Kidney capillary endothelial cell (primary cell): ENCODE results near the gene CHFR.
"Not testable (repeated sequence)": the region's sequence is repeated elsewhere in the genome, so short reads cannot be mapped to it uniquely, and the experiment has no call there.

Experiments used
- DNase-seq: peaks from one replicate; pipeline ENCODE4 v3.0.0-alpha.2; 2018; ENCODE audit warnings: low spot score

Gene CHFR, protein sequence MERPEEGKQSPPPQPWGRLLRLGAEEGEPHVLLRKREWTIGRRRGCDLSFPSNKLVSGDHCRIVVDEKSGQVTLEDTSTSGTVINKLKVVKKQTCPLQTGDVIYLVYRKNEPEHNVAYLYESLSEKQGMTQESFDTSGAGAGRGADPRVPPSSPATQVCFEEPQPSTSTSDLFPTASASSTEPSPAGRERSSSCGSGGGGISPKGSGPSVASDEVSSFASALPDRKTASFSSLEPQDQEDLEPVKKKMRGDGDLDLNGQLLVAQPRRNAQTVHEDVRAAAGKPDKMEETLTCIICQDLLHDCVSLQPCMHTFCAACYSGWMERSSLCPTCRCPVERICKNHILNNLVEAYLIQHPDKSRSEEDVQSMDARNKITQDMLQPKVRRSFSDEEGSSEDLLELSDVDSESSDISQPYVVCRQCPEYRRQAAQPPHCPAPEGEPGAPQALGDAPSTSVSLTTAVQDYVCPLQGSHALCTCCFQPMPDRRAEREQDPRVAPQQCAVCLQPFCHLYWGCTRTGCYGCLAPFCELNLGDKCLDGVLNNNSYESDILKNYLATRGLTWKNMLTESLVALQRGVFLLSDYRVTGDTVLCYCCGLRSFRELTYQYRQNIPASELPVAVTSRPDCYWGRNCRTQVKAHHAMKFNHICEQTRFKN

GRCh38 chr12:132887513-132888351, at the start of gene CHFR:
CHFR (minus strand) TSS chr12:132887605; CDS start chr12:132887328, 277 bp downstream.
- peak; percentile 95 for DNase-seq

- not testable (repeated sequence) for DNase-seq
Measured at GRCh38 chr12:132936921-132937320, 49.5 kb upstream of the CHFR start.

- DNase-seq: no peak
Measured at GRCh38 chr12:132936163-132936562, 48.8 kb upstream of the CHFR start.

DNA sequence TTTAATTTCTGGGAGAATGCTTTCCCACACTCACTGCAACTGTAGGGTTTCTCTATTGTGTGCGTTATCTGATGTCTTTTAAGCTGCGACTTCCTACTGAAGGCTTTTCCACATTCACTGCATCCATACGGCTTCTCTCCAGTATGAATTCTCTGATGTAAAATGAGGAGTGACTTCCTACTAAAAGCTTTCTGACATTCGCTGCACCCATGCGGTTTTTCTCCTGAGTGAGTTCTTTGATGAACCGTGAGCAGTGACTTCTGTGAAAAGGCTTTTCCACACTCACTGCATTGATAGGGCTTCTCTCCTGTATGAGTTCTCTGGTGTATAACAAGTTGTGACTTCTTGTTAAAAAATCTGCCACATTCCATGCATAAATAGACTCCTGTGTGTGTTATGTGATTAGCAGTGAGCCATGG, 39.0 kb upstream of the CHFR start:
- no peak for DNase-seq

GRCh38 chr12:132925597-132926414, 38.4 kb upstream of the CHFR start:
- DNase-seq: no peak

GRCh38 chr12:132924356-132924755, 37.0 kb upstream of the CHFR start:
- no peak for DNase-seq

DNA sequence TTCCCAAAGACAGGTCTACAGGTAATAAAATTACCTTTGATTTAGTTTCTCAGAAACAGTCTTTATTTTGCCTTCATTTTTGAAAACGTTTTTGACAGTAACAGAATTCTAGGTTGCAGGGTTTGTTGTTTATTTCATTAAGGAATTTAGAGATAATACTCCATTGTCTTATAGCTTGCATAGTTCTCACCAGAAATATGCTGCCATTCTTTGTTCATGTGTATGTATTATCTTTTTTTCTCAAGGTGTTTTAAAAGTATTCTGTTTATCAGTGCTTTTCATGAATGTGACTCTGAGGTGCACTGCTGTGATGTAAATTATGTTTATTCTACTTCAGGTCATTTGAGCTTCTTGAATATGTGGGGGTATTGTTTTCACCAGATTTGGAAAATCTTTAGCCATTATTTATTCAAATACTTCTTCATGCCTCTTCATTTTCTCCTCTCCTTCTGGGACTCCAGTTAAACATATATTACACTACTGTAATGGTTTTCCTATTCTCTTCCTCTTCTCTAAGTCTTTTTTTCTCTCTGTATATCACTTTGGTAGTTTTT, 36.0 kb upstream of the CHFR start:
- DNase-seq: no peak

- DNase-seq: no peak
Measured at GRCh38 chr12:132922676-132923075, 35.3 kb upstream of the CHFR start.

- no peak for DNase-seq
Measured at GRCh38 chr12:132921685-132922084, 34.3 kb upstream of the CHFR start.

- no peak for DNase-seq
Measured at GRCh38 chr12:132918680-132919079, 31.3 kb upstream of the CHFR start.

- no peak for DNase-seq
Measured at GRCh38 chr12:132909030-132909368, 21.6 kb upstream of the CHFR start.

GRCh38 chr12:132908145-132909029, 21.0 kb upstream of the CHFR start:
- peak; percentile 89 for DNase-seq

- not testable (repeated sequence) for DNase-seq
Measured at GRCh38 chr12:132907789-132908144, 20.4 kb upstream of the CHFR start.

DNA sequence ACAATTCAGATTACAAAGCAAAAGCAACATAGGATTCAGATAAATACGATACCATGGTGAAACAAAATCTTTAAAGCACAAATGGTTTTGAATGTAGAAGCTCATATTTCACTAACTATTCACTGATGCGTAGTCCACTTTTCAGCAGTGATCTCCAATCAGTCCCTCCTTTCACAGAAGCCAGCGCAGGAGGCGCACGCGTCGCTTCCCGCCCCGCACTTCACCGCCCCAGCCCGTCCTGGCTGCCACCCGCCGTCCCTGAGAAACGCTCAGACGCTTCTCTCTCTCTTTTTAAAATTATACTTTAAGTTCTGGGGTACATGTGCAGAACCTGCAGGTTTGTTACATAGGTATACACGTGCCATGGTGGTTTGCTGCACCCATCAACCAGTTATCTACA, 19.8 kb upstream of the CHFR start:
- DNase-seq: no peak

- DNase-seq: peak; percentile 47
Measured at GRCh38 chr12:132904718-132905328, 17.4 kb upstream of the CHFR start.

GRCh38 chr12:132899033-132899432, 11.6 kb upstream of the CHFR start:
- DNase-seq: peak; percentile 16

GRCh38 chr12:132888852-132889251, 1.4 kb upstream of the CHFR start:
- no peak for DNase-seq

DNA sequence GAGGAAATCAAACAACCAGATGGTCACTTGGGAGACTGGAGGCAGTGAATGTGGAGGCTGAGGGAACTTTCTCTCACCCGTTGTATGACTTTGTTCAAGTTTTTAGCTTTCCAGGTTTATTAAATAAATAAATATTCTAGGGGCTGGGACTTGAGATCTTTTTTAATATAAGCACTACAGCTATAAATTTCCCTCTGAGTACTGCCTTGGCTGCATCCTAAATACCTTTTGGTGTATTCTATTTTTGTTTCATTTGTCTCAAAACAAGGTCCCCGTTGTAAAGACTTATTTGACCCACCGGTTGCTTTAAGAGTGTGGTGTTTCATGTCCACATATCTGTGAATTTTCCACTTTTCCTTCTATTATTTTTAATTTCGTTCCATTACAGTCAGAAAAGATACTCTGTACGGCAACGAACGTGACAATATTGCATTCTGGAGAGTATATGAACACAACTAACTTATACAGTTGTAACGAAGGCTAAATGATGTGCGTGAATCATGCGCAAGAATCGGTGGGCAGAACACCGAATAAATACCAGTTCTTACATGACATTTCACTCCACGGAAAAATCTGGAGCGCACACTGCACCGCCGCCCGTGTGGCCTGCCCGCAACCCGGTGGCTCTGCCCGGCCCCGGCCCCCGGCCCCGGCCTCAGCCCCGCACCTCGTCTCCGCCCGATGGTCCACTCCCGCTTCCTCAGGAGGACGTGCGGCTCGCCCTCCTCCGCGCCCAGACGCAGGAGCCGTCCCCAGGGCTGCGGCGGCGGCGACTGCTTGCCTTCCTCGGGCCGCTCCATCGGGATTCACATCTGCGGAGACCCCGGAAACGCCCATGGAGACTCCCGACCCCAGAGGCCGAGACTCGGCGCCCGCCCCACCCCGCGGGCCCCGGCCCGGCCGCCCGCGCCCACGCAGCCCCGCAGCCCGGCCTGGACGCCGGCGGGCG, 602 bp downstream of the CHFR start:
- DNase-seq: no peak

- no peak for DNase-seq
Measured at GRCh38 chr12:132881818-132882217, 5.6 kb downstream of the CHFR start.
